T-helper 9 cell (primary cell): ENCODE results near the gene ABCD4.

Experiments used
- DNase-seq: peaks from one replicate; pipeline ENCODE4 v3.0.0-alpha.2; 2020

ABCD4 gene

DNA sequence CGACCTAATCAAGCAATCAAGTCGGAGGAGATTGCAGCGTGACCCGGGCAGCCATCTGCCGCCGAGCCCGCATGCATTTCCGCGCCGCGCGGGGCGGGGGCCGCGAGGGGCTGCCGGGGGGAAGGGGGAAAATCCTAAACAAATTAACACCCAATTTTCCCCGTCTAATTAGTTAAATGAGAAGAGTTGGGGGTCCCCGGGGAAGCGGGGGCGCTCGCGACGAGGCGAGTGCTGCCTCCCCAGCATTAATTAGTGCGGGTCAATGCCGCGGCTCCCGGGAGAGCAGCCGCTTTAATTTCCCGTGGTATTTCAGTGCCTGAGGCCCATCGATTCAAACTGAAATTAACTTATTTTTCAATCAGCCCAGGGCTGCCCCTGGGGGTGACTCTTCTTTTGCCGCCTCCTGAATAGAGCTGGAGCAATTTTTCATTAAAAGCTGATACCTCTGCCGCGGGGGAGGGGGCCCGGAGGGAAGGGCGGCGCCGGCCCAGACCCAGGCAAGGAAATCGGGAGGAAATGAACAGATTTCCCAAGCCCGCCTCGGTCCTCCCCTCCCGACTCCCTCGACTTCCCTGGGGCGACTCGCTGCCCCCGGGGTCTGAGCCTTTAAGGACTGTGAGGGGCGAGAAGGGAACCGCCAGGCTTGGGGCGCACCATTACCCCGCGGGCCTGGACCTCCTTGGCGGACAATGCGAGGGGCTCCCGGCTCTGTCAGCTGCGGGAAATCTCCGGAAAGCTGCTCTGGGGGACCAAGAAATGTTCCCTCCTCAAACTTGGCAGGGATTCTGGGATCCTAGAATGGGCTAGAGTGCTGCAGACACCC, 44.6 kb downstream of the ABCD4 start:
- DNase-seq = no peak

GRCh38 chr14:74257078-74257940, 45.4 kb downstream of the ABCD4 start:
- DNase-seq = peak; percentile 58

DNA sequence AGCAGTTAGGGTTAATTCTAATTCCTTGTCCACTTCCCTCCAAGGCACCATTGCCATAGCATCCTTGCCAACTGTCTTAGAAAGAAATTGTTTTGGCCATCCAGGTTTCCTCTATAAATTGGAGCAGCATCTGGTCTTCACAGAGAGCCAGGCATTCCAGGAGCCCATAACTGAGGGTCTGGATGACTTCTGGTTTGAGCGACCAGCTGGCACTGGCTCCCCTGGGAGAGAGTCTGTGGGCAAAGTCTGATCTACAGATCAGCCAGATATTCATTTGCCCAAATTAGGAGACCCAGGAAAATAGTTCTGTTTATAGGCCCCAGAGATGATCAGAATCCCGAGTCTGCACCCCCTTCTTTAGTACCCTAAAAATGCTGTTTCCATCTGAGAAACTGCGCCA, 47.5 kb downstream of the ABCD4 start:
- no peak for DNase-seq

DNA sequence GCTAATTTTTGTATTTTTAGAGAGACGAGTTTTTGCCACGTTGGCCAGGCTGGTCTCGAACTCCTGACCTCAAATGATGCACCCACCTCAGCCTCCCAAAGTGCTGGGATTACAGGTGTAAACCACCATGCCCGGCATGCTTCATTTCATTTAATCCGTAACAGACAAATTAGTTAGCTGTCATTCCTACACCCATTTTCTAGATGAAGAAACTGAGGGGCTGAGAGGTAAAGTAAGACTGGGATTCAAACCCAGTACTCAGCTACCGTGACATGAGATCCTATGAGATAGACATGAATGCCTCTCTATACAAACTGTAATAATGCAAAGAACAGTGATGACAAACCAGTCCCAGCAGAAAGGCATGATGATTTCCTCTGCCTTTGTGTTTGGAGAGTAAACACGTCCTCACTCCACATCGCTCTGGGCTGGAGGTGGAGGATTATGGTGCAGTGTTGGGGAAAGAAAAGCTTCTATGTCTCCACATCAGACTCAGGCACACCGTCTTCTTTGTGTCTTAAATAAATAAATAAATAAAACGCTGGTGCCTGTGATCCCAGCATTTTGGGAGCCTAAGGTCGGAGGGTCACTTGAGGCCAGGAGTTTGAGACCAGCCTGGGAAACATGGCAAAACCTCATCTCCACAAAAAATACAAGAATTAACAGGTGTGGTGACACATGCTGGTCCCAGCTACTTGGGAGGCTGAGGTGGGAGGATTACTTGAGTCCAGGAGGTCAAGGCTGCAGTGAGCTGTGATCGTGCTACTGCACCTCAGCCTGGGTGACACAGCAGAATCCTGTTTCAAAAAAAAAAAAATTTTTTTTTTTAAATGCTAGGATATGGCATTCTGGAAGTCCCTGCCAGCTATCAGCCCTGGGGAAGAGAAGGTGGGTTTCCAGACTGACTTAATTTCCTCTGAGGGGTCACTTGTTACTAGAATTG, 53.0 kb downstream of the ABCD4 start:
- DNase-seq = no peak

DNA sequence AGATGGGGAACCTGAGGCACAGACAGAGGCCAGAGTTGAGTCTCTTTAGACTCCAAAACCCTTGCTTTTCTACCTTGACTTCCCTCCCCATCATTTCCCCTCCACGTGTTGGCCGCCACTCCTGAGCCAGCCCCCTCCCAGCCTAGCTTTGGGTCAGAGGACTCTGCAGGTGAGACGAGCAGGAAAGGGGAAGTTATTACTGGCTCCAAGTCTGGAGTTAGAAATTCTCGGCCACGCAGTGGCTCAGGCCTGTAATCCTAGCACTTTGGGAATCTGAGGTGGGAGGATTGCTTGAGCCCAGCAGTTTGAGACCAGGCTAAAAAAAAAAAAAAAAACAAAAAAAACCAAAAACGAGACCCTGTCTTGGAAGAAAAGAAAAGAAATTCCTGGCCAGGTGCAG, 54.7 kb downstream of the ABCD4 start:
- no peak for DNase-seq

DNA sequence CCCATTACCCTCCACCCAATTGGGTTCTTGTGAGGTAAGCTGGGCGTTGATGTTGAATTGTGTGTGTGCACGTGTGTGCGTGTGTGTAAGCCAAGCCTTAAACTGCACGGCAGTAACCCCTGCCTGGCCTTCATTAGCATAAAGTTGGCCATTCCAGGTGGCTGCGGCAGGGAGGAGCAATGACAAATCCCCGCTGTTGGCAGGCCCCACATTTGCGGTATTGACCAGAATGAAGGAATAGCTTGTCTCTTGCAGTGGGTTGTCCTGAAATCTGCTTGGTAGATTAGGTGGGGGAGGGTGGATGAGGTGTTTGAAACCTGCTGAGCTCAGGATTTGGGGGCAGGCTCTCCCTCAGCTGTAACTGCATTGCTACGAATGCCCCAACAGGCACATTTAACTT, 56.2 kb downstream of the ABCD4 start:
- DNase-seq = no peak

GRCh38 chr14:74245292-74245691, 57.4 kb downstream of the ABCD4 start:
- DNase-seq = no peak

GRCh38 chr14:74244115-74244514, 58.6 kb downstream of the ABCD4 start:
- no peak for DNase-seq

DNA sequence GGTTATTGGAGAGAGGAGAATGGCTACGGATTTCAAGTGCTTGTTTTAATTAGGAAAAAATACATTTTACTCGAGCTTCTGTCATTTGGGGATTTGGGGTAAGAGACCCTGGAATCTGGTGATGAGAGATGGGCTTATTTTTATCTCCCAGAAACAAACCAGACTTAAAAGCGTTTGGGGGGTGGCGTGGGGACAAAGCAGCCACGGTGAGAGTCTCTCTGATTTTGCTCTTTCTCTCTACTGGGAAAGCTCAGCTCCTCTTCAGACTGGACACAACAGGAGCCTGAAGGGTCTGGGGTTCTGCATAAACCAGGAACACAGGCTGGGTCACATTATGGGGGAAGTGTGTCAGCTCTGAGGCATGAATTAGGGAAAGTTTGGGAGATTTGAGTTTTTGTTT, 59.7 kb downstream of the ABCD4 start:
- DNase-seq = no peak

DNA sequence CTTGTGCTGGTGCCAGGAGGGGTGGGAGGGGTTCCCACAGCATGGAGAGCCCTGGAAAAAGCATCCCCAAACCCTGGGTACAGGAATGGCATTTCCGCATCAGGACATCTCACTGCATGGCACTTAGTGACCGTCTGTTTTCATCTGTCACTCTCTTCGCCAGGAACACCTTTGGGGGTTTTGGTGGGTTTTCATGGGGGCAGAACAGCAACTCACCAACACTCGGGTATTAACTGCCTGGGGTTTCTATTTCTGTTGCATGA, 60.0 kb downstream of the ABCD4 start:
- DNase-seq = no peak

GRCh38 chr14:74242021-74242779, 60.5 kb downstream of the ABCD4 start:
- DNase-seq = no peak

DNA sequence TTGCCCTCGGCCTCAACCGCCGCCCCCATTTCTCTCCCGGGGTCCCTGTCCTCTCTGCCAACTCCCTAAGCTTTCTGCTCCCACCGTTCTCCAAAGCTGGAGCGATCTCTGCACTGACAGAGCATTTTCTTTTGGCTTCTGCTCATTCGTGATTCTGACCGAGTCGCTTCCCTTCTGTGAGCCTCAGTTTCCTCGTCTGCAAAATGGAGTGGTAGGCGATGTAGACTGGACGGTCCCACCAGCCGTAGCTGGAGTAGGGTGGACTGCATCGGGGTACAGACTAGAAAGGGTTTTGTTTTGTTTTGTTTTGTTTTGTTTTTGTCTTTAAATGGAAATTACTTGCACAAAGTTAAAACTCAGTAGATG, 61.1 kb downstream of the ABCD4 start:
- DNase-seq = no peak

GRCh38 chr14:74240794-74241651, 61.7 kb downstream of the ABCD4 start:
- no peak for DNase-seq

- no peak for DNase-seq
Observed at GRCh38 chr14:74239848-74240793, 62.6 kb downstream of the ABCD4 start.

DNA sequence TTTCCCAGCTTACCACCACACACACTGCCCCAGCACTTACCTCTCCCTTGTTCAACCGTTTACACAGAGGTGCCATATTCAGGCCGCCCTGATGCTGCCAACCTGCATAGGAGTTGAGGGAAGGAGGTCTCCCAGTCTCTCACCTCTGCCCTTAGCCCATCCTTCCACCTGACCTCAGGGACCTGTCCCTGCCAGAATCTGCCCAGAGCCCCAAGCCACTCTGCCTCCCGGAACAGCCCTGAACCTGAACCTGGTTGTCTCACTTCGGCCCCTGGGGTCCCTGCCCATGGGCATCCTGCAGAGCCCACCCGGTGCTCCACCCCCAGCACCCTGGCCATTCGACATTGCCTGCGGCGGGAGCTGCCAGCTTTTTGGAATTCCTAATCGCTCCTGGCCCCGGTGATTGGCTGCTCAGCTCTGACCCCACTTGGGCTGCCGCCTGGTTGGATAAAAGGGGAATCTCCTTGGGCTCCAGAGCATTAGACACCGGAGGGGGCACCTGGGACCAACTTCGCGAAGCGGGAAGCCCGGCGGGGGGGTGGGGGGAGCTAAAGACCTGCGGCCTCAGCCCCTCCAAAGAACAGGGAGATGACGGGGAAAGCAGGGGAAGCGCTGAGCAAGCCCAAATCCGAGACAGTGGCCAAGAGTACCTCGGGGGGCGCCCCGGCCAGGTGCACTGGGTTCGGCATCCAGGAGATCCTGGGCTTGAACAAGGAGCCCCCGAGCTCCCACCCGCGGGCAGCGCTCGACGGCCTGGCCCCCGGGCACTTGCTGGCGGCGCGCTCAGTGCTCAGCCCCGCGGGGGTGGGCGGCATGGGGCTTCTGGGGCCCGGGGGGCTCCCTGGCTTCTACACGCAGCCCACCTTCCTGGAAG, 63.5 kb downstream of the ABCD4 start, which contains the start of gene VSX2:
TSS of gene VSX2 (plus strand) at position 476 of the 874 bp plus-strand sequence. CDS start at position 589, 113 bp downstream.
- no peak for DNase-seq

GRCh38 chr14:74237441-74237840, 65.3 kb downstream of the ABCD4 start:
- DNase-seq = no peak
